RWPE1 (cell line): ENCODE measurements around the gene SNAPC4.

Experiments
- CTCF ChIA-PET: fragments of 350-600 bp; sonication (Branson Sonifier 250); formaldehyde crosslinking; extraction: SDS; loops from one replicate; lab custom pipeline; 2021; lab: Yijun Ruan, JAX
- POLR2A ChIA-PET: fragments of 400-600 bp; formaldehyde crosslinking; extraction: SDS; loops from one replicate; lab custom pipeline; 2020; ENCODE audit warnings: antibody characterized with exemption; ENCODE audit not compliant: low non-redundant PET; lab: Yijun Ruan, JAX
- DNase-seq: peaks from one replicate; pipeline ENCODE4 v3.0.0; 2012; ENCODE audit warnings: low spot score
- H3K27ac ChIP-seq: fragments of 450-650 bp; 2 replicates; pipeline ENCODE4 v1.5.1; 2017
- CTCF ChIP-seq: fragments of 450-650 bp; conservative IDR thresholded peaks from 2 replicates; pipeline ENCODE4 v1.5.1; 2017; ENCODE audit warnings: low read depth, mild to moderate bottlenecking

The SNAPC4 gene

GRCh38 chr9:136376457-136376856, 23.5 kb downstream of the SNAPC4 start:
- H3K27ac ChIP-seq = peak overlapping the region; percentile 42
- DNase-seq = no peak
- POLR2A ChIA-PET = no interaction called here
- CTCF ChIA-PET = interaction anchor here (0.5 kb wide), 1 partner anchor 297 kb away, joined by 3 read pairs; no protein-coding TSS in a partner anchor
- no peak for TF ChIP-seq CTCF

GRCh38 chr9:136375096-136375495, 24.9 kb downstream of the SNAPC4 start:
- ChIA-PET POLR2A (no interaction called here), CTCF (interaction anchor here (0.5 to 1.9 kb wide), 6 partner anchors 13 to 150 kb away, joined by 3 to 7 read pairs (median 4); no protein-coding TSS in a partner anchor)
- H3K27ac ChIP-seq = peak overlapping the region; percentile 42
- no peak for DNase-seq
- no peak for TF ChIP-seq CTCF

GRCh38 chr9:136374183-136374575, 25.8 kb downstream of the SNAPC4 start:
- POLR2A ChIA-PET = no interaction called here
- TF ChIP-seq CTCF = no peak
- no peak for DNase-seq
- no peak overlapping the region; the same call in 1 of the 2 replicates for H3K27ac ChIP-seq
- CTCF ChIA-PET = interaction anchor here (0.7 to 1.9 kb wide), 2 partner anchors 8 to 27 kb away, joined by 3 to 6 read pairs; no protein-coding TSS in a partner anchor

- ChIA-PET CTCF (interaction anchor here (0.6 to 2.0 kb wide), 3 partner anchors 10 to 288 kb away, joined by 3 to 13 read pairs (median 6); partner anchors contain the start of gene DNLZ), POLR2A (interaction anchor here (1.2 kb wide), 1 partner anchor 10 kb away, joined by 5 read pairs; the partner anchor contains the start of gene DNLZ)
- no peak for DNase-seq
- no peak for TF ChIP-seq CTCF
- peak within 1 kb of the TSS; percentile 35 for H3K27ac ChIP-seq
Observed at GRCh38 chr9:136373300-136374182, 26.4 kb downstream of the SNAPC4 start, which contains the start of gene CARD9. TSS of gene CARD9 (minus strand) at chr9:136373669. CDS start at chr9:136372078, 1,591 bp downstream.

- TF ChIP-seq CTCF = no peak
- DNase-seq = peak; percentile 31
- peak overlapping the region; percentile 35 for H3K27ac ChIP-seq
- POLR2A ChIA-PET = interaction anchor here (1.2 kb wide), 1 partner anchor 9 kb away, joined by 5 read pairs; the partner anchor contains the start of gene DNLZ
- CTCF ChIA-PET = interaction anchor here (0.6 to 2.0 kb wide), 4 partner anchors 8 to 289 kb away, joined by 3 to 13 read pairs (median 4); partner anchors contain the start of gene DNLZ
Observed at GRCh38 chr9:136372561-136373299, 27.2 kb downstream of the SNAPC4 start.
